HG03175 (cell line): ENCODE results near the gene DSG2.
"Not testable (repeated sequence)": the region's sequence is repeated elsewhere in the genome, so short reads cannot be mapped to it uniquely, and the experiment has no call there.

Source experiments
- ATAC-seq: cut with Tn5 transposase; IDR thresholded peaks from one replicate; pipeline ENCODE4 v1.9.1; 2021; ENCODE audit warnings: mild to moderate bottlenecking, moderate library complexity; ENCODE audit not compliant: unreplicated experiment

DSG2 gene

DNA sequence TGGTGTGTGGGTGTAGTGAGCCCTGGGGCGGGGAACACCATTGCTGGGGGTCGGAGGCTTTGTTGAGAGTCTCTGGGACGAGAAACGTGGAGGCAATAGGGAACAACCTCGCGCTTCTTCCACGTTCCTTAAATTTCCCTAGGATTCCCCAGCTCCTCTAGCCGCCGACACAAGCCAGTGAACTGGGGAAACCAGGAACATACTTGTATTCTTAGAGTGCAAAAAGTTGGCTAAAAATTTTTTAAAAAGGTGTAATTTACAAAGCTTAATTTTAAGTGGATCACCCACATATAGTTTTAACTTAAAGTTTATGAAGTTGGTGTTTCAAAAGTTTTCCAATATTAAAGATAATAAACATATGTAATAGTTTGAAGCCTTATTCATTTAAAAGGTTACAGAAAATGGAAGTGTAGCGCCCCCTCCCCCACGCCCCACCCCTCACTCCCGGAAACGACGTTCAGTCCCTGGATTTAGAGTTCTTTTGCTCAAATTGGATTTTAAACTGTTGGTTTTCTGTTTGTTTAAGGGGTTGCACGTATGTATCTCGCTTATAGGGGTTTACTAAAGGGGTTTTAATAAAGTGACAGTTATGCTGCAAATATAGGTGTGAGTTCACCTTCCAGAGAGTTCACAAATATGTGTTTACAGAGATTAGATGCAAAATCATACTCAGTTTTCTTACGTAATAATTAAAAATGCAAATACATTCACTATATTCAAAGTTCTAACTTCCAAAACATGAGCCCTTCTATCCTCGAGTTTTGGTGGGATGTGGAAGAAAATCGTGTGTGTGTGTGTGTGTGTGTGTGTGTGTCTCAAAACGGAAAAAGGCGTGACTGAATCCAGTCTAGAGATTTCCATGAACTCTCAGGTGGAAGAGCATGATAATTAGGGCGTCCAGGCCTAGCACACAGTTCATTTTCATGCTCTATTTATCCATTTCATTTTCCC lies 872 bp downstream of the DSG2 start:
- peak; percentile 3 for ATAC-seq

DNA sequence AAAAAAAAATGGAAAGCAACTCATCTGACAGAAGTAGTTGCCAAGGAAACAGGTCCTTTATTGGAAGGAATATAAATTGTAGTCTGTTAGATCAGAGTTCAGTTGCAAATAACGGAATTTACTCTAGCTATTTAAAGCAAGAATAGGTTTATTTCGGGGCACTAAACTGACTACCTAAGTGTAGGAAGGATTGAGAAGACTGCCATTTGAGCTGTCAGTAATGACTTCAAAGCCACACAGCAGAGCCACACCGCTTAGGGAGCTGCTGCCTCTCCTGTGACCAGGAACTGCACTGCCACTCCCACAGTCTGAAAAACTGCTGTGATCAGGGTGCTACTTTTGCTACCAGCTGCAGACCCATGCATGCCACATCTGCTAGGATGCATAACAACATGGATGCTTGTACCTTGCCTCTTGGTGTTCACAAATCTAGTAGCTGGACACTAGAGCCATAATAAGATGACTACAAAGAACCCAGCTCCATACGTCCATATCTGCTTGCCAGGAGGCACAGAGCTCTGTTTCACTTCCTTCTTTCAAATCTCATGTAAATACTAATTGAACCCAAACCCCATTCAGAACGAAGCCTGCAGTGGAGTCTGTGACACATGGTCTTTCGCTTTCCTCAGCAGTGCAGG lies 2.2 kb downstream of the DSG2 start:
- ATAC-seq = peak; percentile 87

DNA sequence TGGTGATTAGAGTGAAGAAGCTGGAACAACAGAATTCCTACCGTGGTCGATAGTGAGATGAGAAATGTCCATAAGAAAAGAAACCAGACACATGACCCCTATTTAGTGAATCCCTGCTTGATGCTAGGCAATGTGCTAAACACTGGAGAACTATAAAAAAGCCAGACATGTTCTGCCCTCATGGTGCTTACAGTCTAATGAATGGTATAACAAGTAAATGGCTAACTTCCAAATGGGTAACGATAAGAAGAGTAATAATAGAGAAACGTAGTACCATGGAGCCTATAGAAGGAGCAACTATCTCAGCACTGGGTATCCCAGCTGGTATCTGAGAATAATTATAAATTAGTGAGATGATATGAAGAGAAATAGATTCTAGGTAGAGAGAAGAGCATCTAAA lies 5.0 kb downstream of the DSG2 start:
- no peak for ATAC-seq

DNA sequence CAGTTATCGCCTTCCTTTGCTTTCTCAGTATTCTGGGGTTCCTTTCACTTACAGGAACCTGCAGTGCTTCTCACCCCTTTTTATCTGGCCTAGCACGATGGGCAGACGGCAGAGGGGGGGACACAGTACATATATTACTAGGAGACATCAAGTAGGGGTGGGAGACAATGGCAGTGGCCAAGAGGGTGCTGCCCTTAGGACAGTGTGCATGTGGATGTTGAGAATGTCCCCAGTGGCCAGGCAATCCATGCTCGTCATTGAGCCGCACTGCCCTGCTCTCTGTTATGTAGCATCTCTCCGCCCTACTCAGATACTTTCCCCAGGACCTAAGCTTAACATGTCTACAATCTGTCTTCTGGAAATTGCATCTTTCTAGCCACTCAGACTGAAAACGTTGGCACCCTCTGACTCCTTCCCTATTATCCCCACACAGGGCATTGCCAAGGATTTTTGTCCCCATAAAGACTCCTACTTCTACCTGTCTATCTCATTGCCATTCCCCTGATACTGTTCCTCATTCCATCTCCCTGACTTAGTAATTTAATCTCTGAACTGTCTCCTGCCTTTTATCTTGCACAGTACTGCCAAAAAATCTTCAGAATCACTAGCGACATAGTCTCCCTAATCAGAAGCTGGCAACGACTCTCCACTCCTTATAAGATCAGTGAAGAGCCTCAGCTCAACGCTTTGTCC lies 6.6 kb downstream of the DSG2 start:
- ATAC-seq = no peak

DNA sequence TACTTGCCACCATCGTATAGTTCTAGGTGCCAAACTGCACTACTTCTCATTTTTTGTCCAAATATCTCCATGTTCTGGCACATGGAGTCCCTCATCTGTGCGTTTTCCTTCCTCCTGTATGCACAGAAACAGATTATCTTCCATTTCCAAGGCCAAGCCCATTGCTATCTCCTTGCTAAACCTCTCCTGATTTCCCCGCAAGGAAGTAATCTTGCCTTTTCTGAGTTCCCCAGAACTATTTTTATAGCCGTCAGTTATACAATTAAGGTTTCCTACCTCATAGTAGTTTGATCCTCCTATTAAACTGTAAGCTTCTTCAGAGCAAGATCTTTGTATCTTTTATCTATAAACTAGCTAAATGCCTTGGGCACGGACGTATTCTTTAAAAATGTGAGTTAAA lies 7.2 kb downstream of the DSG2 start:
- no peak for ATAC-seq

DNA sequence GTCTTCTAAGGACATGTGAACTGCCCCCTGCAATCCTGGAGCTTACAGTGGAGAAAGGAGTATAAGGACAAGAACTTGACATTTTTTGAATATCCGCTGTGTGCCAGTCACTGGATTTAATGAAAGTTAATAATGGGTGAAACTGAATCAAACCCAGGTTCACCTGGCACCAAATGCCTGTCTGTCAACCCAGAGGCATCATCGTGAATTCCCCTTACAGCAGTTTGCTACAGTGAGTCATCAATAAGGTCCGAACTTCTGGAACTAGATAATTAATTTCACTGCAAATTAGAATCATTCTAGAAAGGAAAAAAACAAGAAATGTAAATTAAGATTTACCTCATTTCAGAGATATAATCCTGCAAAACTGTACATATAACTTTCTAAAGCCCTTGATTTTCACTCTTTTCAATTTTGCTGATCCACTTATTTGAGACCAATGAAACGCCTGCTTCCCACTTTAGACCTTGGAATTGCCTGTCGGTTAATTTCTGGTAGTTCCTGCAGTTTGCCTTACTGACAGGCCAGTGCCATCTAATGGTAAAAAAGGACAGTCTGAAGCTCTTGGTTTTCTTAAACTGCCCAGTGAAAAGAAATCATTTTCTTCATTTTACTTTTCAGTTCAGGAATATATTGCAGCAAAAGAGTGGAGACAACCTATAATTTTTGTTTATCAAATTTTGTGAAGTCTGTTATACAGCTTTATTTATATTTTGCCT lies 8.2 kb downstream of the DSG2 start:
- ATAC-seq = no peak

DNA sequence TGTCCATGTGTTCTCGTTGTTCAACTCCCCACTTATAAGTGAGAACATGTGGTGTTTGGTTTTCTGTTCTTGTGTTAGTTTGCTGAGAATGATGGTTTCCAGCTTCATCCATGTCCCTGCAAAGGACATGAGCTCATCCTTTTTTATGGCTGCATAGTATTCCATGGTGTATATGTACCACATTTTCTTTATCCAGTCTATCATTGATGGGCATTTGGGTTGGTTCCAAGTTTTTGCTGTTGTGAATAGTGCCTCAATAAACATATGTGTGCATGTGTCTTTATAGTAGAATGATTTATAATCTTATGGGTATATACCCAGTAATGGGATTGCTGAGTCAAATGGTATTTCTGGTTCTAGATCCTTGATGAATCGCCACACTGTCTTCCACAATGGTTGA lies 9.1 kb downstream of the DSG2 start:
- ATAC-seq = not testable (repeated sequence)

DNA sequence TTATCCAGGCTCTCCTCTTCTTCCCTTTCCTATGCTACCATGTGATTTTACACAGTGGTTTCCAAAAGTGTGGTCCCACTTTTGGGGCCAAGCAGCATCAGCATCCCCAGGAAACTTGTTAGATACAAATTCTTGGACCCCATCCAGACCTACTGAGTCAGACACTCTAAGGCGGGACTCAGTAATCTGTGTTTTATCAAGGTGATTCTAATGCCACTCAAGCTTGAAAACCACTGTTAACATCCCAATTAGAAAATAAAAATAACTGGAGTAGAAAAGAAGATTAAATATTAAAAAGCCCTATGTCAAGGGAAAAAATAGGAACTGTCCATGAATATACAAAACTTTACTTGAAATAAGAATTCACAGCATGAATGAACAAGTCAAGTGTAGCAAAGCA lies 10.8 kb downstream of the DSG2 start:
- no peak for ATAC-seq

DNA sequence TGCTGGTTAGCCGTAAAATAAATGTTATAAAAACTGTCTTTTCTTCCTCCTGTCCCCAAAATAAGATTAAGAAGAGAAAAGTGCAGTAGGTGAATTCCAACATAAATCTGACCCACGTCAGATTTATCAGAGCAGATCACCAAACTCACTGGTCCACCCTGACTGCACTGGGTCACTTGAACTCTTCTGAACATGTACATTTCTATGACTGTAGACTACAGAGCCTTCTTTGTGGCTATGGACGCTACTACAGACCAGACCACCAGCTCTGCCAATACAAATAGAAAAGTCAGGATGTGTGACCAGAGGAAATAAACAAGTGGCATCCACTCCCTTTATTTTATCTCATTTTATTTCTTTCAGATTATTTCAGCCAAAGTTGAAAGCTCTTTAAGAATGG lies 11.6 kb downstream of the DSG2 start:
- no peak for ATAC-seq

DNA sequence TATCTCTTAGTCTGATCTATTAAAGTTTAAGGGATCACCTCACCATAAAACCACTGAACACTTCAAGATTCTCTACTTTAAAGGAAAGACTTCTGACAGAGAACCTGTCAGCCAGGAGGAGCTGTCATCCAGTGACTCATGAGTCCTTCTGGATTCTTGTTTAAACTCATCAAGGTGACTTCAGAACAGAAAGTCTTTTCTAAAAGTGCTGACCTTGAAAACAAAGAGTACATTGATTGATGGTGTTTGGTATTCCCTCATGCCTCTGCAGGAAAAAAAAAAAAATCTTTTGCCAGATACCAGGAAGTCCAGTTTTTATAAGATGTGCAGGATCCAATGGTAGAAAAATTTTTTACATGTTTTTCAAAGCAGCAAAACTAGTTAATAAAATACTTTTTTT lies 12.3 kb downstream of the DSG2 start:
- ATAC-seq = no peak

DNA sequence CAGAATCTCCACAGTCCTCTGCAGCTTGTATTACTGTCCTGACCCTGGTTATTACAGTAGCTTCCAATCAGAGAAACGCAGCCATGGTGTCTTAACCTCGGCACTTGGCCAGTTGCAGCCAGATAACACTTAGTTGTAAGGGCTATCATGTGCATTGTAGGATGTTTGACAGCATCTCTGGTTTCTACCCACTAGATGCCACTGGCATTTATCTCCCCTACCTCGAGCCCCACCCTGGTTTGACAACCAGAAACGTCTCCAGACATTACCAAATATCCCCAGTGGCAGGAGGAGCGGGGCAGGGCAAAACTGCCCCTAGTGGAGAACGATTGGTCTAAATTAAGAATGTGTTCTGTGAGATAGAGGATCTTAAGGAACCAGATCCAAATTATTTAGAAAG lies 13.1 kb downstream of the DSG2 start:
- ATAC-seq = no peak

DNA sequence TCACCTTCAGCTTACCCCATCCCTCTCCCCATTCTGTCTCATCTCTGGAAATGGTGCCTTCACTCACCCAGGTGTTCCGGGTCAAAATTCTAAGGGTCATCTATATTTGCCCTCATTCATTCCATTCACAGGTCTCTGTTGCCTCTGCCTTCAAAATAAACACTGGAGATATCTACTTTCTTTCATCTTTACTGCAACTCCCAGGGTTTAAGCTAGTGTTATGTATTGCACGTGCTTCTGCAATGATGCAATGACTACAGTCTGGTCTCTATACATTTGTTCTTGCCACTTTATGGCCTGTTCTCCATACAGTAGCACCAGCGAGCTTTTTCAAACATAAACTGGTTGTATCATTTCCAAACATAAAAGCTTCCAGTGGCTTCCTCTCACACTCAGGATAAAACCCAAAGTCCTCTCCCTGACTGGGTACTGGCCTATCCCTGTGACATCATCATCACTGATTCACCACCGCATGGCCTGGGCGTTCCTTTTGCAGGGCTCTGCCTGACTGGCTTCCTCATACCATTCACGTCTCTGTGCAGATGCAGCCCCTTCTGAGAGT lies 14.3 kb downstream of the DSG2 start:
- ATAC-seq = no peak

DNA sequence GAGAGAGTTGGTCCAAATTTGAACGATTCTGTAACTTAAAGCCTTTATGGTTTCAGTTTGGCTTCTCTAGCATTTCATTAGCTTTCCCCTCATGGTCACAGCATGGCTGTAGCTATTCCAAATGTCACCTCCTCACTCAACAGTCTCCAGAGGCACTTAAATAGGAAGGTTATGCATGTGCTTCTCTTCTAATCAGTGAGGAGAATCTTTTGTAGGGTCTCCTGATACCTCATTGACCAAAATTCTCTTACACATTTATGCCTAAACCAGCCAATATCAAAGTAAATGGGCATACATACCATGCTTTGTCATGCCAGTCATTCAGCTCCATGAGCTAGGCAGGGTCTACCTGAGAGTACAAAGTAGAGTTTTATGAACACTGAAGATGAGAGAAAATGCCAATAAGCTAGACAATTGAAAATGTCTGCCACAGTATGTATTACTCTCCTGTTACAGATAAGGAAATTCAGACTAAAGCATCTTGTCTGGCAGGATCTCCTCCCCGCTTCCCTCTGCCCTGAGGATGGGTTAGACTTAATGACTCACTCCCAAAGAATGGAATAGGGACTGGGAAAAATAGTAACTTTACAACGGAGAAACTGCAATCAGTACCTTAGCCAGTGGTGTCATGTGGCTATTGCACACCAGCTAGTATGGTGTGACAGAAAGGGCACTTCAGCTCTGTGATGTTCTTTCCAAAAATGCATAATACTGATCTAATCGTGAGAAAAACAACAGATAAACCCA lies 15.4 kb downstream of the DSG2 start:
- no peak for ATAC-seq

DNA sequence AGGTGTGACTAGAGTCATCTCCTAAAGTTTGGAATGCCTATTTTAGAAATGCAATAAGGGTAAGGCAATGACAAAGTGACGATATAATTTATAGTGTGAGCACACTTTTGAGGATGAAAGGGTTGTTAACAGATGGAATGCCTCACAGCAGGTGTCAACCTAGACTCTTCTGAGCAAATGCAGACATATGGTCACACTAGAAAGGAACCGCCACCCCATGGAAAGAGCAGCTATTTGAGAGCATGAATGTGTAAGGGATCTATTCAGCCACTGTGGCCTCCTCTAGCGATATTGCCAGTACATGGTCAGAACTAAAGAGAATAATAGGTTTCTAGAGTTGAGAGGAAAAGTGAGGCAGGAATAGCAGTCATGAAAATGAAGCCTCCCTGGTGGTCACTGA lies 18.5 kb downstream of the DSG2 start:
- ATAC-seq = no peak

DNA sequence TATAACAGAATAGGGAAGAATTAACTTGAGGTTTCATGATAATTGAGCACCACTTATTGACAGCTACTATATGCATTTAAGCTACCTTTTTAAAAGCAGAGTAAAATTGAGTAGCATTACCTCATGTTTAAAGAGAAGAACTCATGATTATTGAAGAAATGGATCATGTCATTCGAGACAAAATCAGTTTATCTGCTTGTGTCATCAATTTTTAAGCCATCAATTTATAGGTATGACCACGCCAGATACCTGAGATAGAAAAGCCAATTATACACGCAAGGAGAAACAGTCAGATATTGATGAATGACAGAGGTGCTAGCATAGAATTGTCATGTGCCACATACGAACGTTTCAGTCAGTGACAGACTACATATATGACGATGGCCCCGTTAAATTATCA lies 28.4 kb downstream of the DSG2 start:
- no peak for ATAC-seq

DNA sequence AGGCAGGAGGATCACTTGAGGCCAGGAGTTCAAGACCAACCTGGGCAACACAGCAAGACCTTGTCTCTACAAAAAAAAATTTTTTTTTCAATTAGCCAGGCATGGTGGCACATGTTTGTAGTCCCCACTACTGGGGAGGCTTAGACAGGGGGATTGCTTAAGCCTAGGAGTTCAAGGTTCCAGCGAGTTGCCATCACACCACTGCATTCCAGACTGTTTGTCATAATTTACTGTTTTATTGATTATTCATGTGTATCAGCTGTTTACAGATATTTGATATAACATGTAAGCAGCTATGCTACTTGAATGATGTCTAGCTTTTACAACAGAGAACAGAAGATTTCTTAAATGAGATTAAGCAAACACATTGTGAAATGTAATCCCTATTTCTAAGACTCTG lies 35.3 kb downstream of the DSG2 start:
- ATAC-seq = no peak

DNA sequence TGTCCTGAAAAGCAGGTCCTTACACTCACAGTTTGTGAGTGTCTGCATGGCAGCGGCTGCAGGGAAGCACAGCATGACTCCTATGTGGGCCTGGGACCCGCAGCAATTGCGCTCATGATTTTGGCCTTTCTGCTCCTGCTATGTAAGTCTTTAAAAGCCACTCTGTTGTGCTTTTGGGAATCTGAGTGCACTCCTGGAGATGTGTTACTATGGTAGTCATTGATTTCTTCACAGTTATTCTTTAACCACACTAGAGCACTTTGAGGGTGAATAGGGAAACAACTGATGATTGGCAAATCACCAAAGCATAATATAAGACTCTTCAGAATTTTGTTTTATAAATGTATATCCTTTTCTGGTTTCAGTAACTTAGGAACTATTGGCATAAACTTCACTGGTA lies 40.9 kb downstream of the DSG2 start:
- ATAC-seq = no peak

DNA sequence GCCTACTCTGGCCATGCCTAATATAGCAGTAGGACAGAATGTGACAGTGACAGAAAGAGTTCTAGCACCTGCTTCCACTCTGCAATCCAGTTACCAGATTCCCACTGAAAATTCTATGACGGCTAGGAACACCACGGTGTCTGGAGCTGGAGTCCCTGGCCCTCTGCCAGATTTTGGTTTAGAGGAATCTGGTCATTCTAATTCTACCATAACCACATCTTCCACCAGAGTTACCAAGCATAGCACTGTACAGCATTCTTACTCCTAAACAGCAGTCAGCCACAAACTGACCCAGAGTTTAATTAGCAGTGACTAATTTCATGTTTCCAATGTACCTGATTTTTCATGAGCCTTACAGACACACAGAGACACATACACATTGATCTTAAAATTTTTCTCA lies 48.5 kb downstream of the DSG2 start:
- ATAC-seq = no peak

DNA sequence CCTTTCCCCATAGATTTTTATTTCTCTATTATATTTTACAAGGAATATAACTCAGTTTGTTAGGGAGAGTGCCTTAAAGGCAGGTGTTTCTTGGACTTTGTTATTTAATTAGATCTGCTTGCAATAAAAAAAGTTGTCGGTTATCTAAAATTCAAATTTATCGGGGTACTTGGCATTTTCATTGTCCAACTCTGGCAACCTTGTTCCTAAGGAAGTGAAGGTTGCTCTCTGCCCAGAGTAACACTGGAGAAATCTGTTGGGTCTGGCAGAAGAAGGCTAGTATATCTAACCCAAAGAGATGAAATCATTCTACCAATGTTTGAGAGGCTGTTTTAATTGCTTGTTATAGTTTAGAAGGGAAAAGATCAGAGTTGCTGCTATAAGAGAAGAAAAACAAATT lies 50.9 kb downstream of the DSG2 start:
- ATAC-seq = no peak

DNA sequence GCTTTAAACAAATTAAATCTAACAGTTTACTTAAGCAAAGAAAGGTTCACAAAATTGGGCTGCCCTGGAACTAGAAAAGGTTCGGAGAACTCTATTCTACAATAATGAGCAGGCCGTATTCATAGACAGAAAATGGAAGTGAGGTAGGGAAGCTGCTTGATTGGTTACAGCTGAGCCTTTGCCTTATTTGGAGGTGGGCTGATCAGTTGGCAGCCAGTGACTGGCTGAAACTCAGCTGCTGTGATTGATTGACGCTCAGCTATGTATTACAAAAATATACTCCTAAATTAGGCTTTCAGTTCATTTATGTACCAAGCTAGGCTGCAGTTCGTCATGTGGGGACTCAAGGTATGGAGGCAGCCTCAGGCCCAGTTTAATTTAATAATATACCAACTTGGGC lies 51.4 kb downstream of the DSG2 start:
- no peak for ATAC-seq
